ENCODE measurements around the gene LNPEP.

LNPEP gene

DNA sequence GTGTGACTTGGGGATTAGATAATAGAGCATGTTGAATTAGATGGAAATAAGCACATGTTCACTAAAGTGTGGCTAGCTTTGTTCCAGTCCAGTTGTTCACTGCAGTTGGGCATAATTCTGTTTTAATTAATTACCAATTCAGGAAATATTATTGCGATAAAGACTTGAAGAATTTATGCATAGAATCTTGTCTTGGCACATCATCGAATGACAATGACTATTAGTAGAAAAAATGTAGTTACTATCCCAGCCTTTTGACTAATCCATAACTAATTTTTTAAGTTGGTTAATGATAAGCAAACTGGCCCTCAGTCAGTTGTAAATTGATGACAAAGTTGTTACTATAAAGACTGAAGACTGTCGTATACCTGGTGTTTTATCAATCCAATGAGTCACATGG is 10.5 kb downstream of the LNPEP start:
- Histone ChIP-seq H3K9me3 (ENCODE audit: insufficient read depth, low read length) (no peaks in the 10 kb centered on the region; the same call in 1 of the 2 replicates), H3K9ac (ENCODE audit: insufficient read length, low read depth) (no peak overlapping the region), H3K4me3 (ENCODE audit: insufficient read length, low read depth) (no peak overlapping the region), H3K27me3 (ENCODE audit: insufficient read depth, insufficient read length) (no peaks in the 10 kb centered on the region), H3K4me1 (ENCODE audit: insufficient read depth, insufficient read length) (no peaks in the 10 kb centered on the region), H3K36me3 (ENCODE audit: insufficient read depth, insufficient read length, low read length) (no peaks in the 10 kb centered on the region)
- TF ChIP-seq YY1 (IDR thresholded peaks at IDR 0.05; ENCODE audit: insufficient read depth, insufficient read length) (no peak), ZNF274 (IDR thresholded peaks at IDR 0.05; ENCODE audit: low read depth, low read length) (no peak), SUZ12 (IDR thresholded peaks at IDR 0.05; ENCODE audit: extremely low read depth, insufficient read depth, insufficient read length) (no peak)
- DNase-seq (ENCODE audit: low read depth, low spot score), result no peak

DNA sequence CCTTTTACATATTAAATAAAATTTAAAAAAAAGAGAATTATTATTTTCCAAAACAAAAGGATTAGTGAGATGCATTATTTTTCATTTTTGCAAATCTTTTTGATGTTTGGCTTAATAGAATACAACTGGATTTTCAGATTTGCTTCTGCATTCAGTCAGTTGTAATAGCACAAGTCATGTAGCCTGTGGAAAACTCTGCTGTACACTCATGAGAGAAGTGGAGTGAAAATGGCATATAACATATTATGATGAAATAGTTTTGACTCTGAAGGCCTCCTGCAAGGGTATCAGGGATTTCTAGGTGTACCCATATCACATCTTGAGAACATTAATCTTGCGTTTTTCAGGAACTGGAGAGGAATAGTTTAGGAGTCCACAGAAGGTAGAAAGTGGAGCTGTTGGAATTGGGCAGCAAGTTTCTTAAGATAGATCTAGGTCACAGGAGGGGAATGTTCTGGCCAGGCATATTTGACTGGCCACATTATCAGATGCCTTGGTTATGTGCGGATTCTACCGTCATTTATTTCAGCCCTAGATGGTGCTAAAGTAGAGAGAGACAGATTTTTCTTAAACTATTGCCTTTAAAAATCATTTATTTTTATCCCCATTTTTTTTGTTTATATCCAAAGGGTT is 16.4 kb downstream of the LNPEP start:
- Histone ChIP-seq H3K9me3 (ENCODE audit: insufficient read depth, low read length) (no peaks in the 10 kb centered on the region; the same call in 1 of the 2 replicates), H3K4me3 (ENCODE audit: insufficient read length, low read depth) (no peak overlapping the region), H3K9ac (ENCODE audit: insufficient read length, low read depth) (no peak overlapping the region), H3K36me3 (ENCODE audit: insufficient read depth, insufficient read length, low read length) (no peaks in the 10 kb centered on the region), H3K27me3 (ENCODE audit: insufficient read depth, insufficient read length) (no peaks in the 10 kb centered on the region), H3K4me1 (ENCODE audit: insufficient read depth, insufficient read length) (no peaks in the 10 kb centered on the region)
- DNase-seq (ENCODE audit: low read depth, low spot score), result no peak
- TF ChIP-seq SUZ12 (IDR thresholded peaks at IDR 0.05; ENCODE audit: extremely low read depth, insufficient read depth, insufficient read length) (no peak), YY1 (IDR thresholded peaks at IDR 0.05; ENCODE audit: insufficient read depth, insufficient read length) (no peak), ZNF274 (IDR thresholded peaks at IDR 0.05; ENCODE audit: low read depth, low read length) (no peak)

DNA sequence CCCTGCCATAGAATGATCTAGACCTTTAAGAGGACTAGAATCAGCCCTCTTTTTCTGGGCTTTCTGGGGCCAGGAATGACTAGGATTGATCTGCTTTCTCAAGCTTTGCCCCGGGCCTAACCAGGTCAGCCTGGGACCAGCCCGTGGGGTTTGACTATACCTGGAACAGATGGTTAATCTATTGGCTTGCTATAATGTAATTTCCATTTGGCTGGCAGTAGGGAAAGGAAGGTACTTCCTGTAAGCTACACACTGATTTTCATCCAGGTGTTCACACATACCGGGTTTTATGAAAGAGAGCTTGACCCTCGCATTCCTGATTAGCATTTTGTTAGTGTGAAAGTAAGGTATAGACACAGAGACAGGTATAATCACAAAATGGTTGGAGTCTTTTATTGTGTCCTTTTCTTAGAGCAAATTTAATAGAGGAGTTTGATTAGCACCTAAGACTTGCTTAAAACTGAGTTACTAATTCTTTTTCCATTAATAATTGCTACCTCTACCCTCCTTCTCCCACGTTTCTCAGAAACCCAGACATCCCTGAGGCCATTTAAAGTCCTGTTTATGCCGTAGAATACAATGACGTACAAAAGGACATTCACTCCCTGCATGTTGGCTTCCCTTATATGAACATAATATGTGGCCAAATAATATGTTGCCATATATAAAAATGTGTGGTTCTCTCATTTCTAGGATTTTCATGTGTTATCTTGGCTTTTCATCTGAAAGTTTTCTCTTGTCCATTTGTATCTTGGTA is 17.3 kb downstream of the LNPEP start:
- TF ChIP-seq ZNF274 (IDR thresholded peaks at IDR 0.05; ENCODE audit: low read depth, low read length) (no peak), SUZ12 (IDR thresholded peaks at IDR 0.05; ENCODE audit: extremely low read depth, insufficient read depth, insufficient read length) (no peak), YY1 (IDR thresholded peaks at IDR 0.05; ENCODE audit: insufficient read depth, insufficient read length) (no peak)
- no peaks in the 10 kb centered on the region for H3K36me3 ChIP-seq (ENCODE audit: insufficient read depth, insufficient read length, low read length)
- H3K27me3 ChIP-seq (ENCODE audit: insufficient read depth, insufficient read length), result no peaks in the 10 kb centered on the region
- no peaks in the 10 kb centered on the region; the same call in 1 of the 2 replicates for H3K9me3 ChIP-seq (ENCODE audit: insufficient read depth, low read length)
- H3K9ac ChIP-seq (ENCODE audit: insufficient read length, low read depth), result no peak overlapping the region
- H3K4me3 ChIP-seq (ENCODE audit: insufficient read length, low read depth), result no peak overlapping the region
- DNase-seq (ENCODE audit: low read depth, low spot score), result no peak
- no peaks in the 10 kb centered on the region for H3K4me1 ChIP-seq (ENCODE audit: insufficient read depth, insufficient read length)

DNA sequence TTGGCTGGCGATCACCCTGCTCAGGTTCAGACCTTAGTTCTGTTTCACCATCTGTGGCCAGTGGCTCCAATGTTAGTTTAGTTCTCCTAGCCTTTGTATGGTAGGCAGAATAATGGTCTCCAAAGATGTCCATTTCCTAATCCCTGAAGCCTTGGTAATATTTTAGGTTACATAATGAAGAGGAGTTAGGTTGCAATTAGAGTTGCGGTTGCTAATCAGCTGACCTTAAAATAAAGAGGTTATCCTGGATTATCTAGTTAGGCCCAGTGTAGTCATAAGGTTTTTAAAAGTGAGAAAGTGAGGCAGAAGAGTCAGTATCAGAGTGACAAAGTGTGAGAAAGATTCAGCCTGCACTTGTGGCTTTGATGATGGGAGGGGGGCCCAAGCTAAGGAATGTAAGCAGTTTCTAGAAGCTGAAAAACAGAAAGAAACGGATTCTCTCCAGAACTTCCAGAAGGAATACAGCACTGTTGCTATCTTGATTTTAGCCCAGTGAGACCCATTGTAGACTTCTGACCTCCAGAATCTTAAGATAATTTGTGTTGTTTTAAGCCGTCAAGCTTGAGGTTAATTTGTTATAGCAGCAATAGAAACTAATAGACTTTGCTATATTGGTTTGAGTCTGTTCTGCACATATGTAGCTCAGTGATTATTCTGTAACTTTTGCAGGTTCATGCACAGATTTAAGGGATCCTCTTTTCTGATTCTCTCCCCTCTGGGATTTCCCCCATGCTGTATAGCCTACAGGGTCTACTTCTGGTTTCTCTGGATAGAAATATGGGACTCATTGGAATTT is 21.6 kb downstream of the LNPEP start:
- no peaks in the 10 kb centered on the region for H3K27me3 ChIP-seq (ENCODE audit: insufficient read depth, insufficient read length)
- H3K9ac ChIP-seq (ENCODE audit: insufficient read length, low read depth), result no peak overlapping the region
- no peaks in the 10 kb centered on the region for H3K36me3 ChIP-seq (ENCODE audit: insufficient read depth, insufficient read length, low read length)
- no peaks in the 10 kb centered on the region for H3K4me1 ChIP-seq (ENCODE audit: insufficient read depth, insufficient read length)
- no peak for TF ChIP-seq ZNF274 (IDR thresholded peaks at IDR 0.05; ENCODE audit: low read depth, low read length)
- no peak for TF ChIP-seq SUZ12 (IDR thresholded peaks at IDR 0.05; ENCODE audit: extremely low read depth, insufficient read depth, insufficient read length)
- TF ChIP-seq YY1 (IDR thresholded peaks at IDR 0.05; ENCODE audit: insufficient read depth, insufficient read length), result no peak
- no peak for DNase-seq (ENCODE audit: low read depth, low spot score)
- no peaks in the 10 kb centered on the region for H3K9me3 ChIP-seq (ENCODE audit: insufficient read depth, low read length)
- no peak overlapping the region for H3K4me3 ChIP-seq (ENCODE audit: insufficient read length, low read depth)

DNA sequence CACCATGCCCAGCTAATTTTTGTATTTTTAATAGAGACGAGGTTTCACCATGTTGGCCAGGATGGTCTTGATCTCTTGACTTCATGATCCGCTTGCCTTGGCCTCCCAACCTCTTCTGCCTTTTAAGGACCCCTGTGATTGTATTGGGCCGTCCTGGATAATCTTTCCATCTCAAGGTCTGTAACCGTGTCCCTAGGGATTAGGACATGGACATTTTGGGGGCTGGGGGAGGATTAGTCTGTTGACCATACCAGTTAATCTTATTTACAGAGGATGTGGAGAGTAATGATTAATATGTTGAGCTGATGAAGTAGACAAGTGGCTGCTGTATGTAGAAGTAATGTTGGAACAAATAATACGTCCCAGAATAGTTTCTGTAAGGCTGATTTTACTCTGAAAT is 23.1 kb downstream of the LNPEP start:
- H3K27me3 ChIP-seq (ENCODE audit: insufficient read depth, insufficient read length), result no peaks in the 10 kb centered on the region
- H3K9ac ChIP-seq (ENCODE audit: insufficient read length, low read depth), result no peak overlapping the region
- H3K9me3 ChIP-seq (ENCODE audit: insufficient read depth, low read length), result no peaks in the 10 kb centered on the region
- no peaks in the 10 kb centered on the region for H3K4me1 ChIP-seq (ENCODE audit: insufficient read depth, insufficient read length)
- TF ChIP-seq SUZ12 (IDR thresholded peaks at IDR 0.05; ENCODE audit: extremely low read depth, insufficient read depth, insufficient read length), result no peak
- no peak for TF ChIP-seq YY1 (IDR thresholded peaks at IDR 0.05; ENCODE audit: insufficient read depth, insufficient read length)
- DNase-seq (ENCODE audit: low read depth, low spot score), result no peak
- H3K36me3 ChIP-seq (ENCODE audit: insufficient read depth, insufficient read length, low read length), result no peaks in the 10 kb centered on the region
- no peak overlapping the region for H3K4me3 ChIP-seq (ENCODE audit: insufficient read length, low read depth)

DNA sequence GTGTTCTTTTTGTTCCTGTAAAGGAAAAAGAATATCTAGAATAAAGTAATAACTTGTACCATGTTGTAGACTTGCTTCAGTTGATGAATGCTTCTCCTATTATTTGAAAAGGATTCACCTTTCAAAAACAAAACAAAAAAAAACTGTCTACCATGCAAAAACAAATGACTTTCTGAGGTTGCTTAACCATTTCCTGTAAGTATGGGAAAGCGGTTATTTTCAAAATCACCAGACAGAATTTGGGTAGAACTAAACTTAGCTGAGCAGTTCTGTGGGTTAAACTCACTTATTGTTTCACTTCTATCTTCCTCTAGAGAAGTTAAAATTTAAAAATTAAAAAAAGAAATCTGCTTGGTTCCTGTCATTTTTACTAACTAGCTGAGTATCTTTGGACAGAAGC is 25.2 kb downstream of the LNPEP start:
- TF ChIP-seq SUZ12 (IDR thresholded peaks at IDR 0.05; ENCODE audit: extremely low read depth, insufficient read depth, insufficient read length), result no peak
- TF ChIP-seq ZNF274 (IDR thresholded peaks at IDR 0.05; ENCODE audit: low read depth, low read length), result no peak
- TF ChIP-seq YY1 (IDR thresholded peaks at IDR 0.05; ENCODE audit: insufficient read depth, insufficient read length), result no peak
- no peaks in the 10 kb centered on the region for H3K36me3 ChIP-seq (ENCODE audit: insufficient read depth, insufficient read length, low read length)
- H3K9ac ChIP-seq (ENCODE audit: insufficient read length, low read depth), result no peak overlapping the region
- no peaks in the 10 kb centered on the region for H3K27me3 ChIP-seq (ENCODE audit: insufficient read depth, insufficient read length)
- DNase-seq (ENCODE audit: low read depth, low spot score), result no peak
- H3K9me3 ChIP-seq (ENCODE audit: insufficient read depth, low read length), result no peaks in the 10 kb centered on the region
- no peak overlapping the region for H3K4me3 ChIP-seq (ENCODE audit: insufficient read length, low read depth)
- H3K4me1 ChIP-seq (ENCODE audit: insufficient read depth, insufficient read length), result no peaks in the 10 kb centered on the region

DNA sequence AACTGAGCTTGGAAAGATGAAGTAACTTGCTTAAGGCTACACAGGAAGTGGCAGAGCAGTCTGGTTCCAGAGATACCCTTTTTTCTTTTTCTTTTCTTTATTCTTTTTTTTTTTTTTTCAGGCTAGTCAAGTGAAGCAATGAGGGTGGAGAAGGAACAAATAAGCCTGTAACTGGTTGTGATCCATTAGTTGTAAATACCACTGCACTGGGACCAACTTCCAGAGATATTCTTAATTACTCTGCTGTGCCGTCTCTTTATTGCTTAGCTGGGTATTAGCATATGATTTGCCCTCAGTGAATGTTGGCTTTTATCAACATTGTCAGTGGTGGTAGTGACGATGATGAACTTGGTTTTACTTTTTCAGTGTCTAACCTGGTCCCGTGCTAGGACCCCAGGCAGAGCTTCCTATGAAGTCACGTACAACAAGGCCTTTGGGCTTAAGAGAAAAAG is 26.7 kb downstream of the LNPEP start:
- H3K4me3 ChIP-seq (ENCODE audit: insufficient read length, low read depth), result no peak overlapping the region
- no peak for DNase-seq (ENCODE audit: low read depth, low spot score)
- H3K27me3 ChIP-seq (ENCODE audit: insufficient read depth, insufficient read length), result no peaks in the 10 kb centered on the region
- H3K36me3 ChIP-seq (ENCODE audit: insufficient read depth, insufficient read length, low read length), result no peaks in the 10 kb centered on the region
- H3K9ac ChIP-seq (ENCODE audit: insufficient read length, low read depth), result no peak overlapping the region
- H3K9me3 ChIP-seq (ENCODE audit: insufficient read depth, low read length), result no peaks in the 10 kb centered on the region
- no peaks in the 10 kb centered on the region for H3K4me1 ChIP-seq (ENCODE audit: insufficient read depth, insufficient read length)
- TF ChIP-seq ZNF274 (IDR thresholded peaks at IDR 0.05; ENCODE audit: low read depth, low read length) (no peak), YY1 (IDR thresholded peaks at IDR 0.05; ENCODE audit: insufficient read depth, insufficient read length) (no peak), SUZ12 (IDR thresholded peaks at IDR 0.05; ENCODE audit: extremely low read depth, insufficient read depth, insufficient read length) (no peak)

Data from NT2/D1 (cell line).